Measurements from ENCODE around the gene ACCS.
A peak's percentile ranks its signal among the peaks of the same experiment; 100 is the strongest.

ACCS gene, protein sequence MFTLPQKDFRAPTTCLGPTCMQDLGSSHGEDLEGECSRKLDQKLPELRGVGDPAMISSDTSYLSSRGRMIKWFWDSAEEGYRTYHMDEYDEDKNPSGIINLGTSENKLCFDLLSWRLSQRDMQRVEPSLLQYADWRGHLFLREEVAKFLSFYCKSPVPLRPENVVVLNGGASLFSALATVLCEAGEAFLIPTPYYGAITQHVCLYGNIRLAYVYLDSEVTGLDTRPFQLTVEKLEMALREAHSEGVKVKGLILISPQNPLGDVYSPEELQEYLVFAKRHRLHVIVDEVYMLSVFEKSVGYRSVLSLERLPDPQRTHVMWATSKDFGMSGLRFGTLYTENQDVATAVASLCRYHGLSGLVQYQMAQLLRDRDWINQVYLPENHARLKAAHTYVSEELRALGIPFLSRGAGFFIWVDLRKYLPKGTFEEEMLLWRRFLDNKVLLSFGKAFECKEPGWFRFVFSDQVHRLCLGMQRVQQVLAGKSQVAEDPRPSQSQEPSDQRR

GRCh38 chr11:44065841-44066731 lies at the start of gene ACCS:
Gene ACCS (plus strand): TSS chr11:44066270. CDS start chr11:44067628, 1,358 bp downstream.
- DNase-seq (ENCODE audit: low spot score), result peak; percentile 90

- no peak for DNase-seq (ENCODE audit: low spot score)
Measured at GRCh38 chr11:44016546-44017442, 49.3 kb upstream of the ACCS start.

DNA sequence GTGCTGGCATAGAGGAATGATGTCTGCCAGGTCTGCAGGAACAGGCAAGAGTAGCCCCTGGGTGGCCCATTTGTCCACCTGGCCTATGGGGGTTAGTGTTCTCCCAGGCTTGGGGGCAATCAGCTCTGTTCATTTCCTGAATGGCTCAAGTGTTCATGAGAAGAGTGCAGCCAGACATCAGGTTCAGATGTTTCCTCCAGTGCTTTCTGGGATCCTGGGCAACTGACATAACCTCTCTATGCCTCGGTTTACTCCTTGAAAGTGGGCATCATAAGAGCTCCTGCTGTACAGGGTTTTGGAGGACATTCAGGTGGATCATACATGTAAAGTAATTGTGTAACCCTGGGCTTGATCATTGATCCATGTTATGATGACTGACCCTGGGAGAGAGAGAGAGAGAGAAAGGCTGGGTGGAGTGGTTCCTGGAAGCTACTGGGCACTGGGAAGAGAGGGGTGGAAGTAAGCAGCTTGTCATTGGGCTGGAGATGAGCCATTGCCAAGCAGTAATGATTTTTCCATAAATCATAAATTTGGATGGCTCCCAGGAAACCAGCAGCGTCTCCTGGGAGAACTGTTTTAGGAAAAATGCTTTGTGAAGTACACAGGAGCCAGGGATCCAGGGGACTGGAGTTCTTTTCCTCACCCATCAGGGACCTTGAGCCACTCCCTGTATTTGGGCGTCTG lies 48.5 kb upstream of the ACCS start:
- DNase-seq (ENCODE audit: low spot score), result no peak

DNA sequence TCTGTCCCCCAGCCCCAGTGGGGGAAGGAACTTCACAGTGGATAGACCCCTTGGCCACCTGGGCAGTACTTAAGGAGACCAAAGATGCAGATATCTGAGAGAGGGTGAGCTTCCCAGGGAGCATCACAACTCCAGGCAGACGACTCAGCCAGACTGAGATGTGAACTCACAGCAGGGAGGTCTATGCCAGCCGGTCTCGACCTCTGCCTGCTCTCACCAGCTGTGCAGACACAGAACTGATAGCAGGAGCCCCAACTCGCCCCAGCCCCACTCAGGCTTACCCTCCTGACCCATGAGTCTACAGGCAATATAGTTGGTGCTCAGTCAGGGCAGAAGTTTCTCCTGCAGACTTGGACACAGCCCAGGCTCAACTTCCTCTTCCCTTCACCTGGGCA lies 47.9 kb upstream of the ACCS start:
- DNase-seq (ENCODE audit: low spot score), result no peak

DNA sequence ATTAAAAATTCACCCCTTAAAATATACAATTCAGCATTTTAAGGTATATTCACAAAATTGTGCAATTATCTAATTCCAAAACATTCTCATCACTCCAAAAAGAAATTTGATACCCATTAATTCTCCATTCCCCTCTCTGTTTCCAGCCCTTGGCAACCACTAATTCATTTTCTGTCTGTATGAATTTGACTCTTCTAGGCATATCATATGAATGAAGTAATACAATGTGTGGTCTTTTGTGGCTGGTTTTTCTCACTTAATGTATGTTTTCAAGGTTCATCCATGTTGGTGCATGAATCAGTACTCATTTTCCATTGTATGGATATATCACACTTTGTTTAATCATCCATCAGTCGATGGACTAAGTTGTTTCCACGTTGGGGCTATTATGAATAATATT lies 47.2 kb upstream of the ACCS start:
- DNase-seq (ENCODE audit: low spot score), result no peak

GRCh38 chr11:44024977-44025376 lies 41.1 kb upstream of the ACCS start:
- DNase-seq (ENCODE audit: low spot score), result no peak

DNA sequence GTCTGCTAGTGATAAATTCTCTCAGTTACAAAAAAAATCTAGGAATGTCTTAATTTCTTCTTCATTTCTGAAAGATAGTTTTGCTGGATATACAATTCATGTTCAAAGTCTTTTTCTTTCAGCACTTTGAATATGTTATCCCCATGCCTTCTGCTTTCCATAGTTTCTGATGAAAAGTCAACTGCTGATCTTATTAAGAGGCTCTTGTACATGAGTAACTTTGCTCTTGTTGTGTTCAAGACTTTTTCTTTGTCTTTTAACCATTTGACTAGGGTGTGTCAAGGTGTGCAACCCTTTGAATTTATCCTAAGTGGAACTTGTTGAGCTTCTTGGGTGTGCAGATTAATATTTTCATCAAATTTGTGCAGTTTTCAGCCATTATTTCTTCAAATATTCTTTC lies 40.3 kb upstream of the ACCS start:
- no peak for DNase-seq (ENCODE audit: low spot score)

DNA sequence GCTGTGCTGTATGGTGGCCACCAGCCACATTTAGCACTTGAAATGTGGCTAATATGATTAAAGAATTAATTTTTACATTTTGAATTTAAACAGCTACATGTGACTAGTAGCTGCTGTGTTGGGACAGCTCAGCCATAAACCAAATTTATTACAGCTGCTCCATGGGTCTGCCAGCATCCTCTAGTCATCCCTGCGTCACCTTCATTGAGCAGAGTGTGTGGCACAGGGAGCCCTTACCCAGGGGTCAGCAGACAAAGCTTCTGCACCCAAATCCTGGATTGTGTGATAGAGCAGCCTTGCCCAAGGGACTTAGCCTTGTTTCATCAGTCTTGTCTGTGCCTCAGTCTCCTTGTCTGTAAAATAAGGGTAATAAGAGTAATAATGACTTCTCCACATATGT lies 37.7 kb upstream of the ACCS start:
- DNase-seq (ENCODE audit: low spot score), result no peak

DNA sequence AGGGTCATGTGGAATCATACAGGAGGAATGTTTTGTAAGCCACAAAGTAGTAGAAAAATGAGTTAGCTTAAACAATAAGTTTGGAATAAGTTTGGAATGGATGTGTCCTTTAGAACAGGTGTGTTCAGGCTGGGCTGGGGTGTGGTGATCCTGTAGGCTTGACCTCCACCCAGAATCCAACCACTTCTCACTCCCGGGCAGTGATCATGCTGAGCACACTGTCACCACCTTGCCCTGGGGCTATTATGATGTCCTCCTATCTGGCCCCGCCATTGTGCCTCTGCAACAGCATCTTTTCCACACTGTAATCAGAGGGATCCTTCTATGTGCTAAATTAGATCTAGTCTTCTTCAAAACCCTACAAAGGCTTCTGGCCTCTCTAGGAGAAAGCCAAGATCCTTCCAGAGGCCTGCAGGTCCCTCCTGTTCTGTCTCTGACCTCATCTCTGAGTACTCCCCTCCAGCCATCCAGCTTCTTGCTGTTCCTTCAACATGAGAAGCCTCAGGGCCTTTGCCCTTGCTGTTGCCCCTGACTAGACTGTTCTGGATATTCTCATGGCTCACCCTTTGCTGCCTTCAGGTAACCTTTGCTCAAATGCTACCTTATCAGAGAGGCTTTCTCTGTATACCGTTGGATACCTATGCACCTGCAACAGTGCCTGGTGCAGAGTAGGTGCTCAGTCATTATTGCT lies 37.1 kb upstream of the ACCS start:
- DNase-seq (ENCODE audit: low spot score), result no peak

GRCh38 chr11:44029507-44029845 lies 36.6 kb upstream of the ACCS start:
- DNase-seq (ENCODE audit: low spot score), result no peak

GRCh38 chr11:44029977-44030911 lies 35.8 kb upstream of the ACCS start:
- DNase-seq (ENCODE audit: low spot score), result no peak

DNA sequence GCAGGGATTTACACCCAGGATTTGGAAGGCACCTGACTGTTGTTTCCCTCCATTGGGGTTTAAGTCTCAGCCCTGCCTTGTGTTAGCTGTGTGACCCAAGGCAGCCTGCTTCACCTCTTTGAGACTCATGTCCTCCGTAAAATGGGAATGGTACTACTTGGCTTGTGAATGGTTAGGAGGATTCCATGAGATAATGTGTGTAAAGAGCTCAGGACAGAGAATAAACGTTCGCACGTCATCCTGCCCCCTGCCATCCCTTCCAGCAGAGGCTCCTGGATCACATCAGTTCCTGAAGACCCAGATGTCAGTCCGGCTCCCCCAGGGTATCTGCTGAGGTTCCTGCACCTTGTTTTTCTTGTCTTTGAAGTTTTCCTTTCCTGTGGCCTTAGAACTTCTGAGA lies 35.1 kb upstream of the ACCS start:
- no peak for DNase-seq (ENCODE audit: low spot score)

DNA sequence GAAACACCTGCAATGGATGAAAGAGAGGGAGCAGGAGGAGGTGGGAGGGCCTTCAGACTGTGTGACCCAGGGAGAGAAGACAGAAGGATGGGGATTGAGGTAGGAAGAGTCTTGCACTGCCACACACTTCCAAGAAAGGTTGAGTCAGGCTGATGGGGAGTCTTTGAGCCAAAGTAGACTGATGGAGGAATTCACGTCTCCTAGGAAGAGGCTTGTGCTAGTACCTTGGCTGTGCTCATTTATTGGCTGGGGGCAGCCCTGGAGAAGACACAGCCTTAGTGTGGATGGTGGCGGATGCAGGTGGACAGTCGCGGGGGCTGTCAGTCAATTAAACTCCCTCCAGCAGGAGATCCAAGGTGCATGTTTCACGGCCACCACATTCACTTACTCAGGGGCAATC lies 34.5 kb upstream of the ACCS start:
- DNase-seq (ENCODE audit: low spot score), result no peak

DNA sequence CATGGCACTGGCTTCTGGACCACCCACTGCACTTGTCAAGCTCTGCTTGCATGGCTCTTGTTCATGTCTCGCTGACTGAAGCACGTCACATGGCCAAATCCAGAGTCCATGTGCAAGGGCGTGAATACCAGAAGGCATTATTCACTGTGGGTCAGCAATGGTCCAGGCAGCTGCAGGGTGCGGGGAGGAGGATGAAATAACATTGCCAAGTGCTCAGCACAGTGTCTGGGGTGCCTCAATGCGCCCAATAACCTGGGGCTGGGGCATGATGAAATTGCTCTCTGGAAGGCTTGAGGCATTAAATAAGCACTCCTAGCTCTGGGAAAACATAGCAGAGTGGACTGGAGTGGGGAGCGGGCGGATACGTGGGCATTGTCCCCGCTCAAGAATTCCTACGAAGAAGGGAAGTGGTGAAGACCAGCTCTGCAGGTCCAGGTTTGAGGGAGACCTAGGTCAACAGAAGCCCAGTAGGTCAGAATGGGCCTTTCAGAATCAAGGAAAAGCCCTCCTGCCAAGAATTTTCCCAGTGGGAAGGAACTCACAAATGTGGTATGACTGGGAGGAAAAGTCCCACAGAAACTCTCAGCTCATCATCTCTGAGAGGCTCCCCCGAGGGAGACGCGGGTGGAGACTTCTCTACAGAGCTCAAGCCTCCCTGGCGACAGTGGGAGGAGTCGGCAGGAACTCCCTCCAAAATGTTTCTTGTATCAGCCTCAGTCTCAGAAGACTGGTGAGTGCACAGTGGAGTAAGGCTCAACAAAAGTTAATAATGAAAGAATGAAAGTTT lies 33.6 kb upstream of the ACCS start:
- no peak for DNase-seq (ENCODE audit: low spot score)

GRCh38 chr11:44033411-44033850 lies 32.6 kb upstream of the ACCS start:
- no peak for DNase-seq (ENCODE audit: low spot score)

GRCh38 chr11:44033856-44034255 lies 32.2 kb upstream of the ACCS start:
- no peak for DNase-seq (ENCODE audit: low spot score)

DNA sequence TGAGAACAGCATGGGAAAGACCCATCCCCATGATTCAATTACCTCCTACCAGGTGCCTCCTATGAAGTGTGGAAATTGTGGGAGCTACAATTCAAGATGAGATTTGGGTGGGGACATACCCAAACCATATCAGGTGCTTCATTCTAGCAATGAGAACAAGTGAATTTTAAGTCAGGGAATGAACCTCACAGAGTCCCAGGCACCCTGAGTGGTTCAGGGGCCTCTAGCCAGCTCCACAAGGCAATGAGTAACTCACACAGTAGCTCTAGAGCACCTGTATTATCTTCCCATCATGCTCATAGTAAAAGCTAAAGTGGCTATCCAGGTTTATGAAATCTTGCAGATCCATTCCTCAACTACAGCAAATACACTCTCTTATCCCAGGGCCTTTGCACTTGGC lies 31.4 kb upstream of the ACCS start:
- DNase-seq (ENCODE audit: low spot score), result no peak

DNA sequence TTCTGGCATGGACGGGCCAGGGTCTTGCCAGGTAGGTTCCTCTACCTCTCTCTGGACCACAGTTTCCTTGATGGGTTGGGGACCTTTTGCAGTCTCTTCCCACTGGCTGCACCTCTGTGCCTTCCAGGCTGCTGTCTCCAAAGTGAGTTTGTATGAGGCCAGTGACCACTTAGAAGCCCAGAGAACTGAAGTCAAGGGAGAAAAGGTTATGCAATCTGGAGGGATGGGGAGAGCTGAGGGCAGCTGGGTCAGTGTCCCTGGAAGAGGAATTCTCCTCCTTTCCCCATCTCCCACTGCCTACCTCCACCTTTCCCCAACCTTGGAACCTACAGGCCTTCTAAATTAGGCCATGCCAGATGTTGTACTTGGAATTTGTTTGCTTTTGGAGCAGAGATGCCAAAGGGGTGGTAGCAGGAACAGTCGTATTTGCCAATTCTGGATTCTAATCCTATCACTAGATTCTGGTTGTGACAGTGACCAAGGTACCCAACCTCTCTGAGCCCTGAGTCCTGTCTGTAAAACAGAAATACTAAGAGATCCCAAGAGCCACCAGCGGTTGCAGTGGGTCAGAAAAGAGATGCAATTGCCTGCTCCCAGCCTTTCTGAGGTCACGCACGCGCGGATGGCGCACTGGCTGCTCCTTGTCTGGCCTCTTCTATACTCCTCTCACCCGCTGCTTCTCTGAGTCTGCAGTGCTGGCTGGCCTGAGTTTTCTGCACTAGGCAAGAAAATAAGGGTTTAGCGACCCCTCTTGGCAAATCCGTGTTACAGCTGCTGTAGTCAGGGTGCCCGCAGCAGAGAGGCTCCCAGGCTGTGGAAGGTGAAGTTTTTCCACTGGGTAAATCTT lies 29.0 kb upstream of the ACCS start:
- DNase-seq (ENCODE audit: low spot score), result peak; percentile 18
